Measurements from ENCODE around the gene LRRC8A.
"Not testable (repeated sequence)": the region's sequence is repeated elsewhere in the genome, so short reads cannot be mapped to it uniquely, and the experiment has no call there.

LRRC8A gene

GRCh38 chr9:128947277-128947526 is 65.3 kb downstream of the LRRC8A start:
- TF ChIP-seq CTCF (conservative IDR thresholded peaks at IDR 0.05; ENCODE audit: low read depth, low read length): no peak
- peak overlapping the region; percentile 94 for H3K4me3 ChIP-seq (ENCODE audit: low read depth, low read length)
- DNase-seq (ENCODE audit: low read depth): no peak

GRCh38 chr9:128947527-128948301 is 65.8 kb downstream of the LRRC8A start, which contains the start of the genes DOLK and NUP188:
DOLK (minus strand) TSS chr9:128947603; CDS start chr9:128947303, 300 bp downstream.
NUP188 (plus strand) TSS chr9:128947699; CDS start chr9:128947720, 21 bp downstream.
- DNase-seq (ENCODE audit: low read depth): peak; percentile 91
- H3K4me3 ChIP-seq (ENCODE audit: low read depth, low read length): peak within 1 kb of the TSS; percentile 94
- no peak for TF ChIP-seq CTCF (conservative IDR thresholded peaks at IDR 0.05; ENCODE audit: low read depth, low read length)

GRCh38 chr9:128961403-128961802 is 79.5 kb downstream of the LRRC8A start:
- DNase-seq (ENCODE audit: low read depth); H3K4me3 ChIP-seq (ENCODE audit: low read depth, low read length): not testable (repeated sequence)
